22Rv1 (cell line): ENCODE data around the gene KIF1A.

ENCODE experiments used
- H3K27ac ChIP-seq: fragments of 450-650 bp; 2 replicates; pipeline ENCODE4 v1.5.1; 2017
- ZFX ChIP-seq: fragments of 450-650 bp; IDR thresholded peaks from 2 replicates; pipeline ENCODE4 v1.6.1; 2017; ENCODE audit warnings: antibody characterized with exemption, borderline replicate concordance
- TF ChIP-seq, protein P1 (sequence below): fragments of 450-650 bp; IDR thresholded peaks from 2 replicates; pipeline ENCODE4 v1.5.1; 2017; ENCODE audit warnings: mild to moderate bottlenecking

KIF1A gene

DNA sequence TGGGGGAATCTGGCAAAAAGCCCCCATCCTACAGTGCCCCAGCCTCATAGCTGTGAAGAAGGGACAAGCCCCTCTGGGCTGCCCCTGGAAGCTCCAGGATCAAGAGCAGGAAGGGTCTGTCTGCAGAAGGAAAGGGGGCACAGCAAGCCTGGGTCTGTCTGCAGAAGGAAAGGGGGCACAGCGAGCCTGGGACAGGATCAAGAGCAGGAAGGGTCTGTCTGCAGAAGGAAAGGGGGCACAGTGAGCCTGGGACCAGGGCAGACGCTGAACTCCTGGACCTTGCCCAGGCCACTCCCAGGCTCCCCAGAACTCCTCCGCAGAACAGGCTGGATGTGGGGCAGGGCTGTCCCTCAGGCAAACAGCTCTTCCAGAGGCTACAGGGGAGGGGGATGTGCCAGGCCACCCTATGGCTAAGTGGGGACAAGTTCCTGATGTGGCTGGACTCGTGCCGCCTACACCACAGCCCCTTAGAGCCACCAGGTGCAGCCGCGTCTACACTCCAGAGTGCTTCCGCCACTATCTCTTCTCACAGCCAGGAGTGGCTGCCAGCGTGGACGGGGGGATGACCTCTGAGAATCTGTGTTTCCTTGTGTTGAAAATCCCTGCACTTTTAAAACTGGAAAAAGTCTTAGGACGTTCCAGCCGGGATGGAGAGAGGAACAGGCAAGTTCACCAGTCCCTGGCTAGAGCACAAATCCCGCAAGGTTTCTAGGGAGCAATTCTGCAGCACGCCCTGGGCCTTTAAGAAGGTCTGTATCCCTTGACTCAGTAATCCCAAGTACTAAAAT lies 20.8 kb downstream of the KIF1A start:
- no peak for TF ChIP-seq ZFX
- TF ChIP-seq, protein P1, sequence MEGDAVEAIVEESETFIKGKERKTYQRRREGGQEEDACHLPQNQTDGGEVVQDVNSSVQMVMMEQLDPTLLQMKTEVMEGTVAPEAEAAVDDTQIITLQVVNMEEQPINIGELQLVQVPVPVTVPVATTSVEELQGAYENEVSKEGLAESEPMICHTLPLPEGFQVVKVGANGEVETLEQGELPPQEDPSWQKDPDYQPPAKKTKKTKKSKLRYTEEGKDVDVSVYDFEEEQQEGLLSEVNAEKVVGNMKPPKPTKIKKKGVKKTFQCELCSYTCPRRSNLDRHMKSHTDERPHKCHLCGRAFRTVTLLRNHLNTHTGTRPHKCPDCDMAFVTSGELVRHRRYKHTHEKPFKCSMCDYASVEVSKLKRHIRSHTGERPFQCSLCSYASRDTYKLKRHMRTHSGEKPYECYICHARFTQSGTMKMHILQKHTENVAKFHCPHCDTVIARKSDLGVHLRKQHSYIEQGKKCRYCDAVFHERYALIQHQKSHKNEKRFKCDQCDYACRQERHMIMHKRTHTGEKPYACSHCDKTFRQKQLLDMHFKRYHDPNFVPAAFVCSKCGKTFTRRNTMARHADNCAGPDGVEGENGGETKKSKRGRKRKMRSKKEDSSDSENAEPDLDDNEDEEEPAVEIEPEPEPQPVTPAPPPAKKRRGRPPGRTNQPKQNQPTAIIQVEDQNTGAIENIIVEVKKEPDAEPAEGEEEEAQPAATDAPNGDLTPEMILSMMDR = no peak
- H3K27ac ChIP-seq = no peak overlapping the region

GRCh38 chr2:240798327-240798905 lies 21.6 kb downstream of the KIF1A start:
- TF ChIP-seq, protein P1 = no peak
- TF ChIP-seq ZFX = no peak

DNA sequence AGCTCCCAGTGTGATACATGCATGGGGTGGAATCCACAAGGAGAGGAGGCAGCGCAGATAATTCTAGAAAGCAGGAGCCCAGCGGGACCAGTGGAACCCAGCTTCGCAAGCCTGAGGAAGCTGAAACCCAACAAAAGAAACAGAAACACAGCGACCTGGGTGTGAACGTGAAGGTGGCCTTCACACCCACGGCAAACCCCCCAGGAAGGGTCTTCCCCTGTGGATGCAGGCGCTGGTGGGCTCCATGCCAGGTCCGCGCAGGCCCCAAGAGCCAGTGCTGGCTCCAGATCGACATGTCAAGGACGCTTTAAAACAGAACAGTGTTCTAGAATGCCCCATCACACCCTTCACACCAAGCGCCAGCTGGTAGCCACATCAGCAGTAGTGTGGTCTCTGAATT lies 22.1 kb downstream of the KIF1A start:
- TF ChIP-seq ZFX = no peak
- TF ChIP-seq, protein P1 = no peak

More at GRCh38 chr2:240798327-240798905, 21.6 kb downstream of the KIF1A start:
- no peak overlapping the region for H3K27ac ChIP-seq

DNA sequence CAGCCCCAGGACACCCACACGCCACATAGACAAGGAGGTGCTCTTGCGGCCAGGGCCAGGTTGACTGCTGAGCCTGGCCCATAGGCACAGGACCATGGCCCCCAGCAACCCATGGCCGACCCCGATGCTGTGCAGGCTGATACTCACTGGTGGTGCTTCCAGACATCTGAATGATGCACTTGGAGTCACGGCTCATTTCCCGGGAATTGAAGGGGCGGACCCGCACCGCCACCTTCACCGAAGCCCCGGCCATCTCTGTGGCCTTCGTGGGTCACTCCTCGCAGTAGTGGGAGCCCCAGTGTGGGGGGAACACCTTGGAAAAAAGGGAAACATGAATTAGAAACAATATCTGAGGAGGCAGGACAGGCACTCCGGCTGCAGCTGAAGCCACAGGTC lies 22.5 kb downstream of the KIF1A start:
- no peak overlapping the region for H3K27ac ChIP-seq

More for the DNA sequence above, 22.1 kb downstream of the KIF1A start:
- H3K27ac ChIP-seq = no peak overlapping the region

GRCh38 chr2:240796543-240797499 lies 23.2 kb downstream of the KIF1A start:
- H3K27ac ChIP-seq = no peak overlapping the region
- TF ChIP-seq, protein P1 = no peak
- no peak for TF ChIP-seq ZFX

More for the DNA sequence above, 22.5 kb downstream of the KIF1A start:
- no peak for TF ChIP-seq ZFX
- TF ChIP-seq, protein P1 = no peak

DNA sequence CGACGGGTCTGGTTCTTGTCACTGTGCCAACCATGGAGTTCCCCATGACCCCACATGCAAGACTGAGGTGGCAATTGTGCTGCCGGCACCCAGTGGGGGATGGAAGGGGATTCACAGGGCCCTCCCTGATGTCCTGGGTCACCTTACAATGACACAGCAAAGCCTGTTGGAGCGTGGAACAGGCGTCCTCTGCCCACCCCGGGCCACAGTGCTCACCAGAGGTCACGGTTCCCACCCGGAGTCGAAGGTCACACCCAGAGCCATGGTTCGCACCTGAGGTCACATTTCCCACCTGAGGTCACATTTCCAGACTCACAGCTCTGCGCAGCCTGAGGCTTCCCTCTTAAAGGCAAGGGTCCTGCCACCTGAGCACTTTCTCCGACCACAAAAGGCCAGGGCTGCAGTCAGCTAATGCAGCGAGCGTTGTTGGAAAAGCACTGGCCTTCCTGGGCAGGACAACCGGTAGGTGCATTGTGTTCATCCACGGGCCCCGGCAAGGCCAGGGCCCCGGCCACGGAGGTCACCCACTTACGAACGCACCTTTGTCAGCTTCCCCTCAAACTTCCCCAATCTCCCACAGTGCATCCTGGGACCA lies 24.0 kb downstream of the KIF1A start:
- H3K27ac ChIP-seq = no peak overlapping the region

More for the DNA sequence above, 24.0 kb downstream of the KIF1A start:
- TF ChIP-seq, protein P1 = no peak
- TF ChIP-seq ZFX = no peak
